Colon (tissue), 2 donors: ENCODE measurements around the gene C6orf141.
A peak's percentile ranks its signal among the peaks of the same experiment; 100 is the strongest.

Source experiments
- FAIRE-seq: peaks from 2 replicates; lab custom pipeline; 2012; peaks lifted over from hg19 to GRCh38; lab: Jason Lieb, UNC
- donor health status: control.
- donor health status: control.

The C6orf141 gene

DNA sequence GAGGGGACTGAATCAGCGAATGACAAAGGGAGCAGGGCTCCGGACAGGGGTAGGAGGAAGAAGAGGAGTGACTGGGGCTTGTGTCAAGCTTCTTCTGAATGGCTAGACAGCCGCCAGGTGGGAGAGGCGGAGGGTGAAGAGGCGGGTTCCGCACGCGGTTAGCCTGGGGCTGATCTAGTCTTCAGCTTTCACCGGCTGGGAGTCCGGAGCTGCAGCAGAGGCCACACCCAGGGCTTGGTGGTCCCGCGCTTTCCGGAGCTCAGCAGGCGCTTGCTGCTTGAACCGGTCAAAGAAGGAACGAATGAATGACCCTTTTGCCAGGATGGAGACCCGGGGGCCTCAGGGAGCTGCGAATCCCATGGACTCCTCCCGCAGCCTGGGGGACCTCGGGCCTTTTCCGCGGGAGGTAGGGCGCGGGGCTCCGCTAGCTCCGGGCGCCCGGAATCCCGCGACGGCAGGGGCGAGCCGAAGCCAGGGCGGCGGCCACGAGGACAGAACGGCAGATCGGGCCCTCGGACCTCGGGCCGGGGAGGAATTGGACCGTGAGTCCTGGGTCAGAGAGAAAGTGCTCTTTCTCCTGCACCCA lies at the start of gene C6orf141:
C6orf141 (plus strand) TSS at position 177 of the 586 bp plus-strand sequence; CDS start at position 302, 125 bp downstream.
- no peak for FAIRE-seq

DNA sequence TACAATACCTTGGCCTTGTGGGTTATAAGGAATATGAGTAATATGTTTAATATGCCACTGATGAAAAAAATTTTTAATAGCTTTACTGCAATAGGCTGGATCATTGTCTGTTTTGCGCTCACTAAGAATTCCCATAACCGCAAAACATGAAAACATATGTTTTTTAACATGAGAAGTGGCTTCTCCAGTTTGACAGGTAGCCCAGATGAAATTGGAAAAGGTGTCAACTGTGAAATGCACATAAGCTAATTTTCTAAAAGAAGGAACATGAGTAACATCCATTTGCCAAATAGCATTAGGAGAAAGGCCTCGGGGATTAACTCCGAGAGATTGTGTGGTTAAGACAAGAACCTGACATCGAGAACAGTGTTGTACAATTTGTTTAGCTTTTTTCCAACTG lies 45.8 kb upstream of the C6orf141 start:
- FAIRE-seq = no peak

DNA sequence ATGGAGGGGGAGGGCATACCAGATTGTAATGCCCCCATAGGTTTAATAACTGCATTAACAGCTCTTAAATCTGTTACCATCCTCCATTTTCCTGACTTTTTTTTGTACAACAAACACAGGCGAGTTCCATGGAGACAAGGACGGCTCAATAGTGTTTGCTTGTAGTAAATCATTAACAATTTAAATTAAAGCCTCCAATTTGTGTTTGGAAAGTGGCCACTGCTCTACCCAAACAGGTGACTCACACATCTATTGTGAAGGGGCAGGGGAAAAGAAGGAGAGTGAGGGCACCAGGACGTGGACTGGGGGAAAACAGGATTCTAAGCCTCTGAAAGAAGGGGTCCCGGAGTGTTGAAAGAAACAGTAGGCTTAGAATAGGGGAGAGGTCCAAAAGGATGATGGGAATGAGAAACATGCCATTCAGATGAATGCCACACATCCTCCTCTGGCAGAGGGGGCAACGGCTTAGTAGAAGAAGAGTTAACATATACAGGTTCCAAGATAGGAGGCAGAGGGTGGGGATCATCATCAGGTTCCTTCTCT lies 43.8 kb upstream of the C6orf141 start:
- no peak for FAIRE-seq

DNA sequence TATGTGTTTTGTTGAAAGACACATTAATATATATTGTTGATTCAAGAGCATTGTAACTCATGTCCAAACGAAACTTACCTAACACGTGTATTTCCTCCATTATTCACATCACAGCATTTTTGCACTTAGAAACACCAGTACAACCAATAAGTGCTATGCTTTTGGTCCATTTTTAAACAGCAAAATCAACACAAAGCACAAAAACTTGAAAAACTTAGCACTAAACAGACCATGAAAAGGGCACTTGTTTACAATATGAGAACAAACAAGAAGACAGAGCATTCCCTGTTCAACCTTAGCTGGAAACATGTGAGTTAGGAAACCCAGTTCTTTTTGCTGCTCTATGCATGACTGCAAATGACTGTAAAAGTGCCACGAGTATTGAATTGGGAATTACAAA lies 41.1 kb upstream of the C6orf141 start:
- FAIRE-seq = no peak

- FAIRE-seq = no peak
These were observed 37.1 kb upstream of the C6orf141 start for GRCh38 chr6:49513153-49513989.

DNA sequence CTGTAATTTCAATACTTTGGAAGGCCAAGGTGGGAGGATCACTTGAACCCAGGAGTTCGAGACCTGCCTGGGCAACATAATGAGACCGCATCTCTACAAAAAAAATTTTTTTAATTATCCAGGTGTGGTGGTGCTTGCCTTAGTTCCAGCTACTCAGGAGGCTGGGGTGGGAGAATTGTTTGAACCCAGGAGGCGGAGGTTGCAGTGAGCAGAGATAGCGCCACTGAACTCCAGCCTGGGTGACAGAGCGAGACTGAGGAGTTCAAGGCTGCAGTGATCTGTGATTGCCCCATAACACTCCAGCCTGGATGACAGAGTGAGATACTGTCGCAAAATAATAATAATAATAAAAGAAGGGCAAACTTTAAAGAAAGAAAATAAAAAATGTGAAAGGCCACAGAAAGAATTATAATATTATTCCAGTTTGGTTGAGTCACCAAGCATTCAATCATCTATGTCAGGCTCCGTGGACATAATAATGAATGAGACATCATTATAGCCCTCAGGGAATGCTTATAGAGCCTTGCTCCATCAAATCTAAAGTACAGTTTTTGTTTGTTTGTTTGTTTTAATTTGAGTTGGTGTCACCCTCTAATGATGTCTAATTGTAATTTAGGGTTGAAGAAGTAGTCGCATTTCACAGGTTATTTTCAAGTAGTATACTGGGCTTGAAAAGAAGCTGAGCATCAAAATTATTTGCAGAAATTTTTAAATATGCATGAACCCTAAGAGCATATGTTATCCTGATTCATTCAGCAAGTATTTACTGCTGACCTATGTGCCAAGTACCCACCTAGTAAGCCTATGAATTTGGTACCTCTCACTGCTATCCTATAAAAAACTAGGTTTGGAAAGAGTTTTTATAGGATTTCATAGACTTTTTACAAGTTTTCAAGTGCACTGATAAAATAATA lies 35.6 kb upstream of the C6orf141 start:
- no peak for FAIRE-seq

GRCh38 chr6:49515485-49516146 lies 34.9 kb upstream of the C6orf141 start:
- no peak for FAIRE-seq

- no peak for FAIRE-seq
These were observed 34.3 kb upstream of the C6orf141 start for GRCh38 chr6:49516147-49516505.

GRCh38 chr6:49517919-49518318 lies 32.5 kb upstream of the C6orf141 start:
- FAIRE-seq = no peak

DNA sequence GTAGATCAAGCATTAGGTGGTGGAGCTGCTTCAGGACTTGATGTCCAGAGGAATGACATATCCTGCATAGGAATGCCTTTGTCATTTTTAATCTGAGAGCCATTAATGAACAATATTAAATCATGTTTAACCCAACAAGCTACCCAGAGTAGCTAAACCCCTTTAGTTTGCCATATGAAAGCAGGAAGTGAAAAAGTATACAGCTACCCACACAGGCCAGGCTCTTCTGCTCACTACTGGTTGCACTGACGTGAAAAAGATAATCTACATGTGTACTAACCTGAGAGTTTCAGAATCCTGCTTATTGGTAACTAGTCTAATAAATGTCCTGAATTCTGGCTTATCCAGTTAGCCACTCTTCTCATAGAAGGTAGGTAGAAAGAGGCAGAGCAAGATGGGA lies 30.8 kb upstream of the C6orf141 start:
- no peak for FAIRE-seq

GRCh38 chr6:49522710-49523593 lies 27.5 kb upstream of the C6orf141 start:
- FAIRE-seq = no peak

DNA sequence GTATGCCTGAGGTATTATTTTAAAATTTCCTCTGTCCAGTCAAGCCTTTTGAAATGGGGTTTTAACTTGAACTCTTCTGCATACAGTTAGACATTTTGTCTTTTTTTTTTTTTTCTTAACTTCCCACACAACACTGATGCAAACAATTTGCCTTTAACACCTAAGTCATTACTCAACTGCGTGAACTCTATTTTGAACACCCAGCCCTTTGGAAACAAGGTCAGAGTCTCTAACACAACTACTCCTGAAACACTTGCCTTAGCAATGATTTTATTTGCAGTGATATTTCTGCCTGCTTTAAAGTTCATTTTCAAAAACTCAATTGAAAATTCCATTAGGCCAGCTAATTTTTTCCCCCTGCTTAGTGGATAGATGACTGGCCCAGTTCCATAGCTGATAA lies 26.6 kb upstream of the C6orf141 start:
- FAIRE-seq = no peak

DNA sequence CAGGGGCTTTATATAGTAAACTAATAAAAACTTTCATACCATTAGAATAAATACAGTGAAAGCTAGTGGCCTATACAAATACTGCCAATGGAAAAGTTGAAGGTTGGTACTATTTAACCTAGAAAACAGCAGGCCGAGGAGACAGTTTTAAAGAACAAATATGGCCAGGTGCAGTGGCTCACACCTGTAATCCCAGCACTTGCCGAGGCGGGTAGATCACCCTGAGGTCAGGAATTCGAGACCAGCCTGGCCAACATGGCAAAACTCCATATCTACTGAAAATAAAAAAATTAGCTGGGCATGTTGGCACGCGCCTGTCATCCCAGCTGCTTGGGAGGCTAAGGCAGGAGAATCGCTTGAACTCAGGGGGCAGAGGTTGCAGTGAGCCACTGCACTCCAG lies 25.9 kb upstream of the C6orf141 start:
- no peak for FAIRE-seq

GRCh38 chr6:49526598-49526997 lies 23.9 kb upstream of the C6orf141 start:
- FAIRE-seq = no peak

DNA sequence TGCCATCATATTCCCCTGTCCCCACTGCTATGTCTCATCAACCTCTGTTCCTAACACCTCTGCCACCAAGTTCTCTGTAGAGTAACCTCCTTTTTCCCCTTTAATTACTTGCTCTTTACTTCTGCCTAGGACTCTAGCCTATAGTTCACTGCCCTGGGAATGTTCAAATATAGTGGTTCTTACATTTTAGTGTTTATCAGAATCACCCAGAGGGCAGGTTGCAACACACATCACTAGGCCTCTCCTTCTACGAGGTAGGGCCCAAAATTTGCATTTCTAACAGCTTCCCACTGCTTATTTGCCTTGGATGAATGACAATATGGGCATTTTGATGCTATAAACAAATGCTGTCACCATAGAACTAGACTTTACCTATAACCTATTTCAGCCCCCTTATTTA lies 23.1 kb upstream of the C6orf141 start:
- FAIRE-seq = no peak

- no peak for FAIRE-seq
These were observed 21.9 kb upstream of the C6orf141 start for GRCh38 chr6:49528571-49528970.

DNA sequence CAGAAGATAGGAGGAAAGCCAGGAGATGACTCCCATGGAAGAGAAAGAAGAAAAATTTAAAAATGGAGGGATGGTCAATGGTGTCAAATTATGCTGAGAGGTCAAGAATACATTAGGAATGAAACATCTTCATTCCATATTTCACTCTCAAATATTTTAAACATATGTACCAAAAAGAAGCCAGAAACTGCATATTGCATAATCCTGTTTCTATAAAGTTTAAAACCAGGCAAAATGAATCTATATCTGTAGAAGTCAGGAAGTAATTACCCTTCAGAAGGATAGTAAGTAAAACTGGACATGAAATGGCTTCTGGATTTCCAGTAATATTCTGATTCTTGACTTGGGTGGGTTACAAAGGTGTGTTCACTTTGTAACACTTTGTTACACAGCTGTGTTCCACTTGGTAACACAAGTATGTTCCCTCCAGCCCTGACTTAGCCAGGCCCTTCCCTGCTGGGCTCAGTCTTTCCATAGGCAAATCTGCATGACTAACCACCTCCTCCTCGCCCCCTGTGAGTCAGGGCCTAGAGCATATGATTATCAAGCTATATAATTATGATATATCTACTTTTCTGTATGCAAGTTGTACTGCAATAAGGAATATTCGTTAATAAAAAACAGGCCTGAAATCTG lies 20.2 kb upstream of the C6orf141 start:
- FAIRE-seq = no peak

DNA sequence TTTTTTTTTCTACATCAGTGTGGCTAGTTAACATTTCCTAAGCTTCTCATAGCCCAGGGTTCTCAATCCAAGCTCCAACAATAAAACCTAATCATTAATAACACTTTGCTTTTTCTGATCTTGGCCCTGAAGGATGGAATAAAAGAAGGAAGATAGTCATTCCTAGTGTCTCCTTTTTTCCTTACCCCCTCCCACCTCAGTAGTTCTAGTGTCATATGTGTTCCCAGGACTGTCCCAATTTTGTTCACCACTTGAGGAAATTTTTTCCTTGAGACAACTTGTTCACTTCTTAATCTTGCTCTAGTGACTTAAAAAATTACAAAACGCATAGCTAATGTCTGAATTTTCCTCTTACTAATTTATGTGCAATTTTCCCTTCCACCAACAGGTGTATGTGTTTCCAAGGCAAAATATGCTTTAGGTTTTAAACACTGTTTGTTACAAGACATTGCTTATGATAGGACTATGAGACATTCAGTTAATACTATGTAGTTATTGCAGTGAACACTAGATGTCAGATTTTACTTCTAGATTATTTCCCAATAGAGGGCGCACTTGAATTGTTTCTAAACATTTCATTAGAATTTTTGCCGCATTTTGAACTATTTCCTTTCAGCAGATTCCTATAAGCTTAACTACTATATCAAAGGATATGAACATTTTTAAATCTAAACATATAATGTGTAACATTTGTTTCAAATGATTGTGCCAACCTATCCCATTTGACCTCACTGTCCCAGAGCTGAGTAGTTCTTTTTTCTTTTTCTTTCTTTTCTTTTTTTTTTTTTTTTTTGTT lies 18.5 kb upstream of the C6orf141 start:
- FAIRE-seq = peak; percentile 92

GRCh38 chr6:49535795-49536194 lies 14.7 kb upstream of the C6orf141 start:
- FAIRE-seq = no peak

DNA sequence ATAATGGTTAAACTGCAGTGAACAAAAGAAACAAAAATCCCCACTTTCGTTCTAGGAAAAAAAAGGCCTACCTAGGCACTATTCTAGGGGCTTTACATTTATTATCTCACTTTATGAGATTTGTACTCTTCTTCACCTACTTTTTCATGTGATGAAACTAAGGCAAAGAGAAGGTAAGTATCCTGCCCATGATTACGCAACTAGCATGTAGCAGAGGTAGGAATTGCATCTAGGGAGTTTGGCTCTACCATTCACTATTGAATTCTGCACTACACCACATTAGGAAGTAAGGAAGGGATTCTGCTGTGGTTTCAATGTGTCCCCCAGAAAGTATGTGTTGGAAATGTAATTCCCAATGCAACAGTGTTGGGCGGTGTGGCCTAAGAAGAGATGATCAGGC lies 11.4 kb upstream of the C6orf141 start:
- FAIRE-seq = no peak
